ENCODE data around the gene SMIM34. TPM values are rescaled to one million over a fixed set of nuclear protein-coding genes. Genes with fewer than 3 reads are reported as not detected.
A peak's percentile ranks its signal among the peaks of the same experiment; 100 is the strongest.
"Not testable (repeated sequence)": the region's sequence is repeated elsewhere in the genome, so short reads cannot be mapped to it uniquely, and the experiment has no call there.

The SMIM34 gene
- total RNA-seq: not detected

GRCh38 chr21:34423805-34424204, at the start of gene SMIM34:
TSS of gene SMIM34 (minus strand) at chr21:34423951. CDS start at chr21:34423839, 112 bp downstream.
- DNase-seq (ENCODE audit: low spot score); ATAC-seq; intact Hi-C loops (cut with DNase I): not testable (repeated sequence)

DNA sequence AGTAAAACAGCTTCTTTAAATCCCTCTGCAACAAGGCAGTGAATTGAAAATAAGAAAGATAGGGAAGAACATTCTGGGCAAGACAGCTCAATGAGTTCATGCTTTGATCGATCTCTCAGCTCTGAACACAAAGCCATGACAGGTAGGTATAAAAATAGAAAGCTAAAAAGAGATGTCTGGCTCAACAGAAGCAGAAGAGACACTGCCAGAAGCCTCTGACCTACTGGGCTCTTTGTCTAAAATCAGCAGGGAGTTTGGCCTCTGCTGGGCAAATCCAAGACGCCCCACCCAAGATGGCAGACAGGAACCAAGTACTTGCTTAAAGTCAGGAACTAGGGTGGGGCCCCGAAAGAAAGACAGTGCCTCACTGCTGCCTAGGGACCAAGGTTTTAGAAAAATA, 43.6 kb upstream of the SMIM34 start:
- intact Hi-C loops (cut with DNase I); ATAC-seq; DNase-seq (ENCODE audit: low spot score): not testable (repeated sequence)

DNA sequence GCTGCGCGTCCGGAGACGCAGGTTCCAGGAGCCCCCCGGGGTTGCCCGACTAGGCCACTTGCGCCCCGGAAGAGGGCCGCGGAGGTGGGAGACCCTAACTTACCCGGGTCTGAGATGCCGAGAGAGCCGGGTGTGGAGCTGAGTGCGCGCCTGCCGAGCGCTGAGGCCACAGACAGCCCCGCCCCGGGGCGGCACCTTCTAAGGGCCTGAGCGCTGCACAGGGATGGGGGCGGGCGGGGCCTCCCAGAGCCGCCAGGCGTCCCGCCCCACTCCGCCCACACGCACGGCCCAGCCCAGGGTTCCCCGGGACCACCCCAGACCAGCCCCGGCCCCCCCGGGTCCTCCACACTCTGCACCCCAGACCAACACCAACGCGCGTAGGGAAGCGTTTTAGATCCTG, 35.7 kb upstream of the SMIM34 start:
- intact Hi-C loops (cut with DNase I); DNase-seq (ENCODE audit: low spot score): not testable (repeated sequence)
- peak; percentile 51 for ATAC-seq

DNA sequence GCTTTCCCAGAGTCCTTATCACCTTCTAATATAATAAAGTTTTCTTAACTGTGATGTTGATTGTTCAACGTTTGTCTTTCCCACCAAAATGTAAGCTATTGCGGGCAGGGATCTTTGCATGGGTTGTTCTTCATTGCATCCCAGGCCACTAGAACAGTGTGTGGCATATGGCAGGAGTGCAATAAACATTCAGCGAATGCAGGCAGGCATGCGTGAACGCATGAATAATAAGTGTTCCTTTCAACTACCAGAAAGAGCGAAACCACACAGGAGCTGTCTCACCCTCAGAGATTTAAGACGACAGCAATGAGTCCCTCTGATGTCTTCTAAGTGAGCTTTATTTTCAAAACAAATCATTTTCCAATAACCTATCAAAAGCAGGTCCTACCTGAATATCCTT, 34.5 kb upstream of the SMIM34 start:
- intact Hi-C loops (cut with DNase I); ATAC-seq; DNase-seq (ENCODE audit: low spot score): not testable (repeated sequence)

- DNase-seq (ENCODE audit: low spot score); intact Hi-C loops (cut with DNase I); ATAC-seq: not testable (repeated sequence)
Observed at GRCh38 chr21:34456180-34456579, 32.4 kb upstream of the SMIM34 start.

DNA sequence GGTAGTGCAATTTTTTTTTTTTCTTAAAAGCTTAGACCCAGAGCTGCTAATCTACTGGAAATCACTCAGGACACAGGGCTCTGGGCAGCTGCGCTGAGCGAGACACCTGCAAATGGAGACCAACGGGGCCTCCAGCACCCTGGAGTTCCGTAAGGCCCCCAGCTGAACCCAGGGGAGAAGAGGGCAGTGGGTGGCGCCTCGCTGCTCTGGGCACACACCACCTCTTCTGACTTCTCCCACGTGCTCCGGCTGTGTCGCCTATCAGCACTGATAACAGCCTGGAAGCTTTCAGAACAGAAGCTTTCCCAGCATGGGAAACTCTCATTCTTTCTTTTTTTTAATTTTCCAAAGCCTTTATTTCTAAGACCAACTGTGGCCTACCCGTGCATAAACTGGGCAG, 31.9 kb upstream of the SMIM34 start:
- DNase-seq (ENCODE audit: low spot score); ATAC-seq; intact Hi-C loops (cut with DNase I): not testable (repeated sequence)

GRCh38 chr21:34447018-34447417, 23.3 kb upstream of the SMIM34 start:
- ATAC-seq; DNase-seq (ENCODE audit: low spot score); intact Hi-C loops (cut with DNase I): not testable (repeated sequence)

DNA sequence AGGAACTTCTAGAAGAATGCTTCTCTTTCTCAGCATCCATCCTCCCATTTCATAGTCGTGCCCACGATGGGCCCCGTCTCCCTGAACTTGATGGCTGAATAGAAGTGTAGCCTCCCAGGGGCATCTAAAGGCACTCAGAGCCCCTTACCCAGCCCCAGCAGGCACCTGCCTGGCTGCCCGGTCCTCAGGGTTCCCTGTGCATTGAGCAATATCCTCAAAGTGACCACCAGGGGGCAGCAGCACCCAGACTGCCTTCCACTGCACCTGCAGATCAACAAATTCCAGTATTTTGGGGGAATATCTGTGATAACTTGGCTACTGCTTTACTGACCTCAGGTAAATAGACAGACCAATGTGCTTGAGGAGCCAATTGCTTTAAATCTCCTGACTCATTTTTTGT, 19.7 kb upstream of the SMIM34 start:
- intact Hi-C loops (cut with DNase I); DNase-seq (ENCODE audit: low spot score): not testable (repeated sequence)
- ATAC-seq: peak; percentile 61

DNA sequence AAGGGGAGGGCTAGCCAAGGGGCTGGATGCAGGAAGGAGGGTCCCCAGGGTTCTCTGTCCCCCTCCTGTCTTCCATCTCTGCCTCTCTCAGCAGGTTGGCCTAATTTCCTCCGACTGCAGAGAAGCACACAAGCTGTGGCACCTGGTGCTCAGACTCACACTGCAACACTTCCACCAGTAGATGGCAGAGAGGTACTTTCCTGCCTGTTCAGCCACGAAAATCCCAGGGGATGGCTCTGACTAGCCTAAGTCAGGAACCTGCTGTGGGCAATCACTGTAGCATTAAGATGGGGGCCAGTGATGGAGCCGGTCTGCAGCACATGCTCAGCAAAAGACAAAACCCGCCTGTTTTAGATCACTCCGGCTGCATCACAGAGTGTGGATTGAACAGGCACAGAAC, 6.0 kb upstream of the SMIM34 start:
- intact Hi-C loops (cut with DNase I); DNase-seq (ENCODE audit: low spot score); ATAC-seq: not testable (repeated sequence)

DNA sequence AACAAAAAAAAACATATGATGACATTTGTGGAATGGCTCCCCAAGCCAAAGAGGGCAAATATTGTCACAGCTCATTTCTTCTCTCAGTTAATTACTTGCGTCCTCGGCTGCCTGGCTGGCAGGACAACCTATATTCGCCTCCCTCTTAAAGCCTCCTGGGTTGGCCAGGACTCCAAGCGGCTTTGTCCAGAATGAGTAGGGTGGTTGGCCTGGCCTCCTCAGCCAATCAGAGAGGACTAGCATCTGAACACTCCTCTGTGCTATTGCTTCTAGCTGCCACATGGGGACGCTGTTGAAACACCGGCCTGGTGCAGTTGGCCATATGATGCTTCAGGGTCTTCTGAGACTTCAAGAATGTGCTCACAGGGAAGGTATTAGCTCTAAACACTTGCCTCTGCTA, 4.7 kb upstream of the SMIM34 start:
- intact Hi-C loops (cut with DNase I); DNase-seq (ENCODE audit: low spot score); ATAC-seq: not testable (repeated sequence)

GRCh38 chr21:34427339-34427738, 3.6 kb upstream of the SMIM34 start:
- DNase-seq (ENCODE audit: low spot score); intact Hi-C loops (cut with DNase I); ATAC-seq: not testable (repeated sequence)

DNA sequence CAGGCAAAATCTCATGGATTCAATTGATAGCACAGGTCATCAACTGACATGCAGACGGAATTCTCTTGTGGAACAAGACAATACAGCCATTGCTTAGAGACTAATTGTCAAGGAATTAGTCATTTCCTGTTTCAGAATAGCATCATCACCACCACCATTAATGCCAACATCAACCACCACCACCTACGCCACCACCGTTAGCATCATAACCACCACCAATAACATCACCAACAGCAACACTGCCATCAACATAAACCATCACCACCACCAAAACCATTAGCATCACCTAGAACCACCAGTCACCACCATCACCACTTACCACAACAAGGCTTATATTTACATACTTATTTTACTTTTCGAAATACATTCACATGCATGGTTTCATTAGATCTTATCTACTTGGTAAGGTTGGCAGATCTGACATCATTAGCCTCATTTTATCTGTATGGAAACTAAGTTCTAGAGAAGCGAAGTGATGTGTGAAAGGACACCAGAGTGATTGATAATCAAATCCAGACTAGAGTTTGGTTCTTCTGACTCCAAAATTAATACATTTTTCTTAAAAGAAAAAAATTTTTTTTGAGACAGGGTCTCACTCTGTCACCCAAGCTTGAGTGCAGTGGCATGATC, 6.2 kb downstream of the SMIM34 start:
- ATAC-seq; intact Hi-C loops (cut with DNase I); DNase-seq (ENCODE audit: low spot score): not testable (repeated sequence)

DNA sequence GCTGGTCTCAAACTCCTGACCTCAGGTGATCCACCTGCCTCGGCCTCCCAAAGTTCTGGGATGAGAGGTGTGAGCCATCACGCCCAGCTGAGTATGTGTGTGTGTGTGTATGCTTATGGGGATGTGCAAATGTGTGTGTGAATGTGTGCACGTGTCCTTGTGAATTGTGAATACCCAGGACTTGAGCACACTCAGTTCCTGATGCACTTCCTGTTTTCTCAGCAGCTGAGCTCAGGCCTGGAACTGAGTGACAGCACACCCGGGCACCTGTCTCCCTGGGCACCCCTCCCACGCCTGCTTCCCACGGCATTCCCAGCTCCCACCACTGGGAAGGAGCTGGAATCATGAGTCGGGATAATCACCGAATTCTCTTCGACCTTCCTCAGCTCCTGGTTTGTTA, 16.5 kb downstream of the SMIM34 start:
- intact Hi-C loops (cut with DNase I); DNase-seq (ENCODE audit: low spot score); ATAC-seq: not testable (repeated sequence)

DNA sequence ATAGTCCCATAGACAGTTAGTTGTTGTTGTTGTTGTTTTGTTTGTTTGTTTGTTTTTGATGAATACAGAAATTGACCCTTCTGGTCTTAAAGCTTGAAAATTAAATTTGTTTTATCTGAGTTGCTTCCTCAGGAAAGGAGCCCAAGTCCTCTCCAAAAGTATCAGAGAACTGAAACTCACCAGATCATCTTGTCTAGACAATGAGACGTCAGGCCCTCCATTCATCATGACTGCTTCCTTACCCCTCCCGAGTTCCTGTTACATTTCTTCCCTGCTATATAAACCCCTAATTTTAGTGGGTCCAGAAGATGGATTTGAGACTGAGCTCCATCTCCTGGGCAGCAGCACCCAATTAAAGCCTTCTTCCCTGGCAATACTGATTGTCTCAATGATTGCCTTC, 17.1 kb downstream of the SMIM34 start:
- ATAC-seq; DNase-seq (ENCODE audit: low spot score); intact Hi-C loops (cut with DNase I): not testable (repeated sequence)

DNA sequence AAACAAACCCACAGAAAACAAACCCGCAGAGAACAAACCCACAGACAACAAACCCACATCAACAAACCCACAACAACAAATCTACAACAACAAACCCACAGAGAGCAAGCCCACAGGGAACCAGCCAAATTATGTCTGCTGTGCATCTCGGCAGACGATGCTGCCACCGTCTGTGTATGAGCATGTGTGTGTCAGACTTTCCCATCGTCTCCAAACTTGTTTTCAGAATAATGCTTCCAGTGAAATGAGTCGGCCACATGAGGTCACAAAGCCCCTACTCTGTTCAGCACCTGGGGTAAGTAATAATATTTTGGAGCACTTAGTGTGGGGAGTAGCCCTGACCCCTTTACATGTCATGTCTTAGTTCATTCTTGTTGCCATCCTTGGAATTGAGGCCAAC, 17.6 kb downstream of the SMIM34 start:
- ATAC-seq; DNase-seq (ENCODE audit: low spot score); intact Hi-C loops (cut with DNase I): not testable (repeated sequence)

- intact Hi-C loops (cut with DNase I); ATAC-seq: not testable (repeated sequence)
Observed at GRCh38 chr21:34405686-34406085, 18.1 kb downstream of the SMIM34 start.

GRCh38 chr21:34404742-34405141, 19.0 kb downstream of the SMIM34 start:
- ATAC-seq; DNase-seq (ENCODE audit: low spot score); intact Hi-C loops (cut with DNase I): not testable (repeated sequence)

More at GRCh38 chr21:34405686-34406085, 18.1 kb downstream of the SMIM34 start:
- not testable (repeated sequence) for DNase-seq (ENCODE audit: low spot score)

DNA sequence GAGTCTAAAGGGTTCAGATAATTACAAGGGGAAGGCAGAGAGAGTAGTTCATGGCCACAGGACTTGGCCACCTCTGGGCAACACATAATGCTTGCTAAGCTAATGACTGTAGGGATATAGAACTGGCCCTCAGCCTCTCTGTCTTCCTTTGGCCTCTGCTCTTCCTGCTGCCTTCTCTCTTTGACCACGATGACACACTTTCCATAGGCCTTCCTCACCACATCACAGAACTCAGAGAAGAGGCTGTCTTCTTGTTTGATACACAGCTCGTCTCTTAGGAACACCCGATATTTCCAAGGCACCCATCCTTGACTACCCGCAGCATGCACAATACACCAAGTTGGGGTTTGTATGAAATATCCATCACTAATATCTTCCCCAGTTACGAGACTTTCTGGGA, 23.2 kb downstream of the SMIM34 start:
- intact Hi-C loops (cut with DNase I); DNase-seq (ENCODE audit: low spot score); ATAC-seq: not testable (repeated sequence)

GRCh38 chr21:34383724-34384415, 39.9 kb downstream of the SMIM34 start:
- intact Hi-C loops (cut with DNase I); DNase-seq (ENCODE audit: low spot score); ATAC-seq: not testable (repeated sequence)

DNA sequence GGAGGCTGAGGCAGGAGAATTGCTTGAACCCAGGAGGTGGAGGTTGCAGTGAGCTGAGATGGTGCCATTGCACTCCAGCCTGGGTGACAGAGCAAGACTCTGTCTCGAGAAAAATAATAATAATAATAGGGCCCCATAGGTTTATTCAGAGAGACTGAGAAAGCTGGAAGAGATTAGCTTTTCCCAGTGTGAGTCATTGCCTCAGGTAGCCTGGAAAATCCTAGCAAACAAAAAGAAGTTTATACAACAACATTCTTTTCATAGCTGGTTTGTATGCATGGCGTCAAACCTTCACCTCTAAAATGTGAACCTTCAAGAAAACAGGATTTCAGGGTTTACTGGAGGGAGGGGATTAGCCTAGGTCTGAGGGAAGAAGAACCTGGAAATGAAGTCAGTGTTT, 40.6 kb downstream of the SMIM34 start:
- intact Hi-C loops (cut with DNase I); ATAC-seq; DNase-seq (ENCODE audit: low spot score): not testable (repeated sequence)

Data from sciatic nerve (tissue), 2 donors.